ENCODE results near the gene STXBP3.
"Not testable (repeated sequence)": the region's sequence is repeated elsewhere in the genome, so short reads cannot be mapped to it uniquely, and the experiment has no call there.

Gene STXBP3

DNA sequence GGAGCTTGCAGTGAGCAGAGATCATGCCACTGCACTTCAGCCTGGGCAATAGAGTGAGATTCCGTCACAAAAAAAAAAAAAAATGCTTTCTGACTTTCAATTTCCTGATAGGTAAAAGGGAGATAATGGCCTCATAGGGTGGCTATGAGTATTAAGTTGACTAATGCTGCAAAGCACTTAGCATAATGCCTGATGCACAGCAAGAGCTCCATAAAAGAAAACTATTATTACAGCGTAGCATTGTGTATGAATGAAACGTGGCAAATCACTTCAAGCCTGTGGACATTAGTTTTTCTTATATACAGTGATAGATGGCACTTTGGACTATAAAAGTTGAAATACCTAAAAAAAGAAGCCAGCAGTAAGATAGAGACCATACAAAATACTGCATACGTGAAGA lies 17.0 kb upstream of the STXBP3 start:
- DNase-seq = no peak

DNA sequence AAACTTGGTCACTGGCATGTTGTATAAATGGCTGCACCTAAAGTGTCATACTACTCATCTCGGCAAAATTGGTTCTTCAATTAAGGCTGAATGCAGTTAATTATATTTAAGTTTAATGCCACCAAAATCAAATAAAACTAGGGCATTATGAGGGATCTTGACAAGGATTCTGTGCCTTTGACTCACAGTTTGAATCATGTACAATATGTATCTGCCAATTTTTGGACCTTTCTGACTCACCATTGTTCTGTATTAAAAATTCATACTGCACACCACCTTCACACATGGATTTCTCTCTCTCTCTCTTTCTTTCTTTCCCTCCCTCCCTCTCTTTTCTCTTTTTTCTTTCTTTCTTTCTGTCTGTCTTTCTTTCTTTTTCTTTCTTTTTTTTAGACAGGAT lies 14.1 kb upstream of the STXBP3 start:
- no peak for DNase-seq

DNA sequence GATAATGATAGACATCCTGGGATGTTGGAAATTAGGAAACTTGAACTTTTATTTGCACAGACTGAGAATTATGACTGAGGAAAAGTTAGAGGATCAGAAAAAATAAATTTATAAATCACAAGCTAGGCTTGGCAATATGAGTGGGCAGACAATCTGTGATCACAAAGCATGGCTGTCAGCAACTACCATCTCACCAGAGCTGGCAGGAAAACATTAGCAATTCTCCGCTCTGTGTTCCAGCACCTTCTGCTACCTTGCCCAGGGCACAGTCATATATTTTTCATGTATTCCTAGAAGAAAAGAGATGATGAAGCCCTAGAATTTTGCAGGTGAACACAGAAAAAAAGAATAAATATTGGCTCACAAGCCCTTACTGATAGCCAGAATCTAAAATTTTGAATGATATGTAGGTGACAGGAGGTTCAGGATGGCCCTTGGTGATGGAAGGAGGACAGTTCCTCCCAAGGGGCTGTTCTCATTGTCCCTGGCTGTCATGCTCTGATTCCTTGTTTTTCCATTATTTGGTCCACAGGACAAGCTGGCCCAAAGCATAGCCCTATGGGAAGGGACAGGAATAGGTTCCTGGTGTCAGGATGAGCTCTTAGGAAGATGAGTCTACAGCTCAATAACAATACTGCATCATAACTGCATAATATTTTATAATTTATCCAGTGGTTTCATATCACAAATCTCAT lies 12.2 kb upstream of the STXBP3 start:
- DNase-seq = no peak

DNA sequence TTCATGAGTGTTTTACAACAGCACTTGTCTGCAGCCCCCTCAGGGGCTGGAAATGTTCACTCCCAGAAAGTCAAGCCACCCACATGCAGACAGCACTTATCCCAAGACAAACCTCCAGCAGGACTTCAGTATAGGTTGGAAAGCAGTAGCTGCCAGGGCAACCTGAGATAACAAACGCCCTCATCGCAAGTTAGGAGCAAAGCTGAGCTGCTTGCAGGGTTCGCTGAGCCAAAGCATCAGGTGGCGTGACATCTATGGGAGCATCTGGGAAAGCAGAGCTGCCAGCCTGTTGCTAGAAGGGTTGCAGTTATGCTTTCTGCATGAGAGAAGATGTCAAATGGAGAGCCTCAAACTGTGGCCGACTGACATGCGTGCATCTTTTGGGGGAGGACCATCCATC lies 4.2 kb upstream of the STXBP3 start:
- DNase-seq = no peak

DNA sequence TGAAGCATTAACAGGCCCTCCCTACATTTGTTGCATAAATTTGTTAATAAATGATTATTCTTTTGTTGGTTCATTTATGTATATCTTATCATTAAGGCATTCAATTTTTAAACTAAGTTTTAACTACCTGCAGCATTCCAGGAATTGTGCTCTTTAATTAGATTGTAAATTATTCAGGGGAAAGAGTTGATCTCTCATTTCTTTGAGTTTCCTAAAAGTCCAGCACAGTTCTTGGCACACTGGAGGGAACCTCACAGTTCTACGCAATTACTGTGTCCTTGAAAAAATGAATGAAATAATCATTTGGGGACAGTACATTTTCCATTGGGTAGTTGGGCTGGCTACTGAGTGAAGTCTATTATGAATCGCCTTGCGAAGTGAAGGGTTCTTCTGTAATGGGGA lies 493 bp upstream of the STXBP3 start:
- DNase-seq = no peak

DNA sequence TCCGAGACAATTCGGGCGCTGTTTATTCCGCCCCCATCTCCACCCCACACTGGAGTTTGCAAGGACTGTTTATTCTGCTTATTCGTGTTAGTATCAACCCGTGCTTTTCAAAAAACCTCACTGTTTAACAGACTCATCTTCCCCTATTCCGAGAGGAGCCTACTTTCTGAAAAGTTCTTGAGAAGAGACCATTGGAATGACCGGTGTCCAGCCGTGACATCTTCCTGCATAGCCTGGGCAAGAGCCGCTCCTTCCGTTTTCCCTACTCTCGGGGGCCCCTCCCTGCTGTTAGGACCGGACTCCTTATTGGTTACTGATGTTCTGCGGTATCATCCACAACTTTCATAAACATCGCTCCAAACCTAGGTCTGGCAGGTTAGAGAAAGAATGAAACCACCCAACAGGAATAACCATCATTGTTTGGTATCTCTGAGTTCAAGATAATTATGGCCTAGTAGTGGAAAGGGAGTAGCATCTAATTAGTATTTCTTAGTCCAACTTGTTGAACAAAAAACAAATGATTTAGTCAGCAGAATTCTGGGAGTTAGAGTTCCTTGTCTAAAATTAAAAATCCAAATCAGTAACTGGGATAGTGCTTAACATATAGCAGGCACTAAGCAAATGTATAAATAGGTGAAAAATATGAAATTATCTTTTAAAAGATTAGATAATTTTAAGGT lies 837 bp downstream of the STXBP3 start:
- DNase-seq = peak; percentile 51

DNA sequence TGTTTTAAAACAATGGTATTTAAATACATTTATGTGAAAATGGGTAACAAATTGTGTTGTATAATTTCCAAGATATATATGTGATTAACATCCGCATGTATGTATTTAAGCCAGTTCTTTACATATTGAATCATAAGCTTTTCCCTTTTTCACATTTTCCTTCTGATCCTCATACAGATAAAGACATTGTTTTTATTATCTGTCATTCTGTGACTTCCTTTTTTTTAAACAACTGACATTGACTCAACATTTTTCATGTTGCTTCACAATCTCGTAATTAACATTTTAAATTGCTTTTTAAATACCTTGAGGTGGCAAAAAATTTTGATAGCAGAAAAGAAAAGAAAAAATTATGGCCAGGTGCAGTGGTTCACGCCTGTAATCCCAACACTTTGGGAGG lies 1.4 kb downstream of the STXBP3 start:
- no peak for DNase-seq

DNA sequence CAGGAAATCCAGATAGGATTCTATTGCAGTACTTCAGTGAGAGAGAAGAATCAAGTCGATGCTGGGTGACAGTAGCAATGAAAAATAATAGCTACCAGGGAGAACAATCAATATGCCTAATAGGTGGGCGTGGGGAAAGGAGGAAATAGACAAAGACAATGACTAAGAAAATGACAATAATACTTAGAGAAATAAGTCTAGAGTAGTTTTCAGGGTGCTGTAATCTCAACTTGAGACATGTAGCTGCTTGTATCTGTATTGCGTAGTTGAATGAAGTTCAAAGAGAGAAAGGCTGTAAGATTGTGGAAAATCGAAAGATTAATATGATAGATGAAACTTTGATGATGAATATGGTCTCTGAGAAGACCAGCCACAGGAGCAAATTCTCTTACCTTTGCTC lies 2.6 kb downstream of the STXBP3 start:
- no peak for DNase-seq

DNA sequence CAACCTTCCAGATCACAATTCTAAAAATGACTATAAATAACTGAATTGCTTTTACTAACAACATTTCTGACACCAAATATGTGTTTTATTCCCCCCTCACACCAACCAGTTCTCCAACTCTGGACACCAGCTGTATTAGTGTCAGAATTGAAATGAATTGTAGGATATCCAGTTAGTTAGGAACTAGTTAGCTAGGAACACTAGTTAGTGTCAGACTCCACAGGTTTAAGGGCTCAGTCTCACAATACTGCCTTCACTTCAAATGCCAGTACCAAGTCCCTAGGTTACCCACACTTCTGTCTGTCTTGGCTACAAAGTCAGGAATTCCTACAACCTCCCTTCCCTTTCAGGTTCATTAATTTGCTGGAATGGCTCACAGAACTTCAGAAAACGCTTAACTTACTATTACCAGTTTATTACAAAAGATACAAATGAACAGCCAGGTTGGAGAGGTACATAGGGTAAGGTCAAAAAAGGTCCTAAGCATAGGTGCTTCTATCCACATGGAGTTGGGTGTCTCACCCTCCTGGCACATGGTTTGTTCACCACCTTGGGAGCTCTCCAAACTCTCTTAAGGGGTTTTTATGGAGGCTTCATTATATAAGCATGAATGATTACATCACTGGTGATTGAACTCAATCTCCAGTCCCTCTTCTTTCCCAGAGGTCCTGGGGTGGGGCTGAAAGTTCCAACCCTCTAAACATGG lies 4.2 kb downstream of the STXBP3 start:
- DNase-seq = no peak

DNA sequence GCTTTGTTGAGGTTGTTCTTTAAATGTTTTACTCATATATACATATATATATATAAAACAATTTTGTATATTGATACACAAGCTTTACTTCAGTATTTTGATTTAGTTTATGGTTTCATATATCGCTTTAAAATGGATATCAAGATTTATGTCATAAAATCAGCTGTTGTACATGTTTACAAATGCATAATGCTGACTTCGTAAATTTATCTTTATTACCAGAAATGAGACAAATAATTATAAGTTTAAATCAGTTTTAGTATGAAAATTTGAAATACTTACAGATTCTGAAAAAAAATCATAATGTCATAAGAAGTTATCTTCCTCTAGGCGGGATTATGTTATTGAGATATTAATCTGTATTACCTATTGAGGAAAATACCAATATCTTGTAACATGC lies 6.9 kb downstream of the STXBP3 start:
- no peak for DNase-seq

DNA sequence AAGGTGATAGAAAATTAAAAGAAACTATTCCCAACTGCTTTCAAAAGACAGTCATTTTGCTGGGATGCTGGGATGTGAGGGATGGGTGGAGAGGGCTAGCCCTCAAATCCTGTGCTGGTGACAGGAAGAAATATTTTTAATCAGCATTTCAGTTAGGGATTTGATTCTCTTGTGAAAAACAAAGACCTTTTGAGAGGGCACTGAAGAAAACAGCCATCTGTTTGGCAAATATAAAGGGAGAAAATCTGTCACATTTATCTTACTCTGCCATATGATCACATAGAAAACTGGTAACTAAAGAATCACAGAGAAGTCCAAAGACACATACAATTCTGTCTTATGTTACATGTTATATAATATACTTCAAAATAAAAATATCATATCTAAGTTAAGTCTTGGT lies 12.3 kb downstream of the STXBP3 start:
- no peak for DNase-seq

DNA sequence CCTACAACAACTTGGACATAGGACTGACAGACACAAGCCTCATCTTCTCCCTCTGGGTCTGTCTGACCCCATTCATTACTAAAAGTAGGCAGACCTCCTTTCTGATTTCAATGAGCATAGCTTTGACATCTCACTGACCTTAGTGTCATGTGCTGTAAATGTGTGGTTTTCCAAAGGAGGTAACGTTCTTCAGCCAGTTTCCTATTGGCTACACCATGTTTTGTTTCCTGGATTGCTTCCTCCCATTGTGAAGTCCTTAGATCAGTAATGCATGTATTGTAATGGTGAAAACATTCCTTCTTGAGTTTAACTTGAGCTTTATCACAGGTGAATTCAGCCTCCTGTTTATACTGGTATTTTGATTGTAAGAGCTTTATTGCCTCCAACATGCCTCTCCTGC lies 20.6 kb downstream of the STXBP3 start:
- no peak for DNase-seq

DNA sequence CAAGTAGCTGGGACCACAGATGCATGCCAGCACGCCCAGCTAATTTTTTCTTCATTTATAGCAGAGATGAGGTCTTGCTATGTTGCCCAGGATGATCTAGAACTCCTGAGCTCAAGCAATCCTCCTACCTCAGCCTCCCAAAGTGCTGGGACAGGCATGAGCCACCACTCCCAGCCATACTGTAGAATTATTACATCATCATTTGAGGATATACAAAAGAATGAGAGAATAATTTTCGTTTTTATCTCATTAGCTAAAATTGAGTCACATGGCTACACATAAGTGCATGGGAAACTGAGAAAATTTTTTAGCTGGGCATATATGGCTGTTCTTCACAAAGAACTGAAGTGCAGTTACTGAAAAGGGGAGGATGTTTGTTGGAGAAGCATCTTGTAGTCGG lies 21.2 kb downstream of the STXBP3 start:
- no peak for DNase-seq

DNA sequence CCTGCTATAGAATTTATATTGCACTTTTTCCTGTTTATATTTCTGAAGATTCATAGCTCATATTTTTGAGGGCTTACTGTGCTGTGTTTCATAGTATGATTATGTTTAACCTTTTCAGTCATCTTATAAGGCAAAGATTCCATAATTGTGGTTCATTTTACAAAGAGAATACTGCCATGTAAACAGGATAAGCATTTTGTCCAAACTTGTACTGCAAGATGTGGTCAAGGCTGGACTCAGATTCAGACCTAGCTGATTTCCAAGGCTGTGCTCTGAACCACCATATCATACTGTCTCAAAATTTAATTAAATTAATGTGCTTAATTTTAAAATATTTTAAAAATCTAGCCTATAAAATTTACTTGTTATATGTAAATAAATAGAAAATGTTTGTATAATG lies 31.4 kb downstream of the STXBP3 start:
- DNase-seq = no peak

DNA sequence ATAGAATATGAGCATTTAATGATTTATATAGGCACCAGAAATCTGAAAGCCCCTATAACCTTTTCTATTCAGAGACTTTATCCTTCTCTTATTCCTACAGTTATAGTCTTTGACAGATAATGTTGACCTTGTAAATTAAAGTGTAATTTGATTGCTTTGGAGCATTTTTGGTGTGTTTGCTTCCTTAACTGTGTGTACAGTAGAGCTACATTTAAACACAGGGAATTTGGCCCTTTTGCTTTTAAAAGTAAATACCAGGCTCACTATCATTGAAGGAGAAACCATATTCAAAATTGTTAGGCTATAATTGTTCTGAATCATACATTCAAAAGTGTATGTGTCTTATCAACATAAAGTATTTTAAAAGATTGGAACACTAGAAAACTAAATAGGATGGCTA lies 33.0 kb downstream of the STXBP3 start:
- no peak for DNase-seq

DNA sequence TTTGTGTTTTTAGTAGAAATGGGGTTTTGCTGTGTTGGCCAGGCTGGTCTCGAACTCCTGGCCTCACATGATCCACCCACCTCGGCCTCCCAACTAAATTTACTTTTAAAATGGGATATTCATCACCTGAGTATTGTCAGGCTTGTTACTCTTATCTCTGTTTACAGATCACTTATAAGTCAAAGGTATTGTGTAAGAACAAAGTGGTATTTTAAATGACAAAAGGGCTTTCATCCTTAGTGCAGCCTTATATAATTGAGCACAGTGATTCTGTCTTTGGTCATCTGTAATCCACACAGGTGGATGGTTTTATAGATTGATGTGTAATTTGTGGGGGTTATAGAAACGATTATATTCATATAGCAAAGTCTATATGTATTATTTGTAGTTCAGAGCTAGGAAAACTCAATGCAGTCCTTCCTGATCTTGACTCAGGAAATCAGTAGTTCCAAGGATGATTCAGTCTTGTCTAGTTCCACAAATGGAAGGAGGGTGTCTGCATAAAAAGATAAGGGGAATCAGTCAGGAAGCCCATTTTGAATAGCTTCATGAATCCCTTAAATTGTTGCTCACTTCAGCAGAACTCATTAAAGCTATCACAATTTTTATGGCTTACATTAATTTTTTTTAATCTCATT lies 34.6 kb downstream of the STXBP3 start:
- no peak for DNase-seq

DNA sequence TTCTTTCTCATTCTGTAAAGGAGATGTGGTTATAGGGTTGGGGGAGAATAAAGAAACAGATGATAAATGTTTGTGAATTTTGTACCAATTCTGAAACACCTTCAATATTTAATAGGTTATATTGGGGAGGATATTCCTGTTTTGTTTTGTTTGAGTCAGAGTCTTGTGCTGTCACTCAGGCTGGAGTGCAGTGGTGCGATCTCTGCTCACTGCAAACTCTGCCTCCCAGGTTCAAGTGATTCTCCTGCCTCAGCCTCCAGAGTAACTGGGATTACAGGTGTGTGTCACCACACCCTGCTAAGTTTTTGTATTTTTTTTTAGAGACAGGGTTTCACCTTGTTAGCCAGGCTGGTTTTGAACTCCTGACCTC lies 35.1 kb downstream of the STXBP3 start:
- DNase-seq = not testable (repeated sequence)

DNA sequence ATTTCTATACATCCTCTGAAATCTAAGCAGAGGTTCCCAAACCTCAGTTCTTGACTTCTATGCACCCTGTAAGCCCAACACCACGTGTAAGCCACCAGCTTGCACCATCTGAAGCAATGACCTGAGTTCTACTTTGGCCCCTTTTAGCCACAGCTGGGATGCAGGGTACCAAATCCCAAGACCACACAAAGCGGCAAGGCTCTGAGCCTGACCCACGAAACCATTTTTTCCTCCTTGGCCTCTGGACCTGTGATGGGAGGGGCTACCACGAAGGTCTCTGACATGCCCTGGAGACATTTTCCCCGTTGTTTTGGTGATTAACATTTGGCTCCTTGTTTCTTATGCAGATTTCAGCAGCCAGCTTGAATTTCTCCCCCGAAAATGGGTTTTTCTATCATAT lies 38.8 kb downstream of the STXBP3 start:
- DNase-seq = no peak

DNA sequence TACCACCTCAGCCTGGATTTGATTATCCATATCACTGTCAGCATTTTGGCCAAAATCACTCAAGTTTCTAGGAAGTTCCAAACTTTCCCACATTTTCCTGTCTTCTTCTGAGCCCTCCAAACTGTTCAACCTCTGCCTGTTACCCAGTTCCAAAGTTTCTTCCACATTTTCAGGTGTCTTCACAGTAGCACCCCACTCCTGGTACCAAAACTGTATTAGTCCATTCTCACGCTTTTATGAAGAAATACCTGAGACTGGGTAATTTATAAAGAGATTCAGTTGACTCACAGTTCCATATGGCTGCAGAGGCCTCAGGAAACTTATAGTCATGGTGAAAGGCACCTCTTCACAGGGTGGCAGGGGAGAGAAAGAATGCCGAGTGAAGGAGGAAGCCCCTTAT lies 39.4 kb downstream of the STXBP3 start:
- no peak for DNase-seq

DNA sequence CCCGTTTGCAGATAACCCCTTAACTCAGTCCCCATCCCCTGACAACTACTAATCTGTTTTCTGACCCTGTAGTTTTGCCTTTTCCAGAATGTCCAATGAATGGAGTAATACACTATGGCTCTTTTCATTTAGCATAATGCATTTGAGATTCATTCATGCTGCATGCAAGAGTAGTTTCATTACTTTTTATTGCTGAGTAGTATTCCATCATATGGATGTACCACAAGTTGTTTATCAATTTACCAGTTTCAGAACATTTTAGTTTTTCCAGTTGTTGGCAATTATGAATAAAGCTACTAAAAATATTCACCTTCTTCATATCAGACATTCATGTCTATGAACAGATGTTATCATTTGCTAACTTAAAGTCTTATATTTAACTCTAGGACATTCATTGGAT lies 45.3 kb downstream of the STXBP3 start:
- no peak for DNase-seq

DNA sequence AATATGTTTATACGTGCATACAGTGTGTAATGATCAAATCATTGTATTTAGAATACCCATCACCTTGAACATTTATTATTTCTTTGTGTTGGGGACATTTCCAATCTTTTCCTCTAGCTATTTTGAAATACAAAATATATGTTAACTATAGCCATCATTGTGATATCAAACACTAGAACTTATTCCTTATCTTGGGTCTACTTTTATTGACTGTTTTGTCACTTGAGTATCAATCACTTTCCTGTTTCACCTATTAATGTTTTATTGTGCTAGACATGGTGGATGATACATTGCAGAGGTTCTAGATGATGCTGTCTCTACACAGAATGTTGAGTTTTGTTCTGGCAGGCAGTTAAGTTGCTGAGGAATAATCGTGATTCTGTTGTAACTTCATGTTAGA lies 45.9 kb downstream of the STXBP3 start:
- DNase-seq = no peak

DNA sequence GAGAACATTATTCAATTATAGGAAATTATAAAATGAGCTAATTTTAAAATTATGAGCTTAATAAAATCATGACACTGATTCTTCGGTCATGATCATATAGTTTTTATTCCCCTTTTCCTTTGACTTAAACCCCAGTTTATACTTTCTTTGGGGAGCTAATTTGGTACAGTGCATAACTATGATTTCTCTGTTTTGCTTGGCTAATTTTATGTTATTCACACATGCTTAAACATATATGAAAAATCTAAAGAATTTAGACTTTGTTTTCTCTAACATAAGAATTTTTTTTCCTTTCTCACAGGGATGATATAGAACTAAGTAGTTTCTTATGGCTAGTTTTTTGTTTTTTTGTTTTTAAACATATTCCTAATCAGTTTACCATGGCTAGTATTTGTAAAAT lies 52.5 kb downstream of the STXBP3 start:
- DNase-seq = no peak

DNA sequence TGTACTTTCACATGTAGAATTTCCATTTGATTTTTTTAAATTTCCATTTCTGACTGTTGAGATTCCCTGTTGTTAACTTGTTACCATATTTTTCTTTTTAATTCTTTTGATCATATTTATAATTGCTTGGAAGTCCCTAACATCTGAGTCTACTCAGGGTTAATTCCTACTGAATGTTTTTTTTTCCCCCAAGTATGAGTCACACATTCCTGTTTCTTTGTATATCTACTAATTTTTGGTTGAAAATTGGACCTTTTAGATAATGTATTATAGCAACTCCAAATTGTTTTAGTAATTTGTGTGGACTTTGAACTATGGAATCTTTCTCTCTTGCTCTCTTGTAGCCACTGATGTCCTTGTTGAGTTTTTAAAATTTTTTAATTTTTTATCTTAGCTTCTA lies 54.6 kb downstream of the STXBP3 start:
- no peak for DNase-seq

DNA sequence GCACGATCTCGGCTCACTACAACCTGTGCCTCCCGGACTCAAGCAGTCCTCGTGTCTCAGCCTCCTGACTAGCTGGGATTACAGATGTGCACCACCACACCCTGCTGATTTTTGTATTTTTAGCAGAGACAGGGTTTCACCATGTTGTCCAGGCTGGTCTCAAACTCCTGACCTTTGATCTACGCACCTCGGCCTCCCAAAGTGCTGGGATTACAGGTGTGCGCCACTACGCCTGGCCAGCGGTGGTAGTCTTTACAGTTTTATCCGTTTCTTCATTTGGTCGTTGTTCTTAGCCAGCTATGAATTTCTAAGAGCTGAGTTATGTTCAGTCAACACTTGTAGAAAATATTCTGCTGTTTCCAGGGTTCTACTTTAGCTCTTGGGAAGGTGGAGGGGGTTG lies 57.1 kb downstream of the STXBP3 start:
- DNase-seq = no peak
